LNCaP clone FGC (cell line): ENCODE measurements around the gene MPP3.

Experiments used
- DNase-seq: peaks from one replicate; pipeline ENCODE4 v3.0.0-alpha.2; 2011; ENCODE audit warnings: low read depth
- H3K4me3 ChIP-seq: 2 replicates; pipeline ENCODE4 v1.5.1; 2011; ENCODE audit warnings: mild to moderate bottlenecking, low read depth, low read length, control low read depth
- TF ChIP-seq, protein P1 (sequence below): IDR thresholded peaks from 2 replicates; pipeline ENCODE4 v1.5.1; 2012; ENCODE audit warnings: mild to moderate bottlenecking; ENCODE audit not compliant: control insufficient read depth, insufficient read depth; ENCODE audit errors: extremely low read depth

Gene MPP3

GRCh38 chr17:43767713-43768059, 65.3 kb downstream of the MPP3 start:
- TF ChIP-seq, protein P1, sequence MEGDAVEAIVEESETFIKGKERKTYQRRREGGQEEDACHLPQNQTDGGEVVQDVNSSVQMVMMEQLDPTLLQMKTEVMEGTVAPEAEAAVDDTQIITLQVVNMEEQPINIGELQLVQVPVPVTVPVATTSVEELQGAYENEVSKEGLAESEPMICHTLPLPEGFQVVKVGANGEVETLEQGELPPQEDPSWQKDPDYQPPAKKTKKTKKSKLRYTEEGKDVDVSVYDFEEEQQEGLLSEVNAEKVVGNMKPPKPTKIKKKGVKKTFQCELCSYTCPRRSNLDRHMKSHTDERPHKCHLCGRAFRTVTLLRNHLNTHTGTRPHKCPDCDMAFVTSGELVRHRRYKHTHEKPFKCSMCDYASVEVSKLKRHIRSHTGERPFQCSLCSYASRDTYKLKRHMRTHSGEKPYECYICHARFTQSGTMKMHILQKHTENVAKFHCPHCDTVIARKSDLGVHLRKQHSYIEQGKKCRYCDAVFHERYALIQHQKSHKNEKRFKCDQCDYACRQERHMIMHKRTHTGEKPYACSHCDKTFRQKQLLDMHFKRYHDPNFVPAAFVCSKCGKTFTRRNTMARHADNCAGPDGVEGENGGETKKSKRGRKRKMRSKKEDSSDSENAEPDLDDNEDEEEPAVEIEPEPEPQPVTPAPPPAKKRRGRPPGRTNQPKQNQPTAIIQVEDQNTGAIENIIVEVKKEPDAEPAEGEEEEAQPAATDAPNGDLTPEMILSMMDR, result no peak
- DNase-seq, result no peak
- no peak overlapping the region for H3K4me3 ChIP-seq

DNA sequence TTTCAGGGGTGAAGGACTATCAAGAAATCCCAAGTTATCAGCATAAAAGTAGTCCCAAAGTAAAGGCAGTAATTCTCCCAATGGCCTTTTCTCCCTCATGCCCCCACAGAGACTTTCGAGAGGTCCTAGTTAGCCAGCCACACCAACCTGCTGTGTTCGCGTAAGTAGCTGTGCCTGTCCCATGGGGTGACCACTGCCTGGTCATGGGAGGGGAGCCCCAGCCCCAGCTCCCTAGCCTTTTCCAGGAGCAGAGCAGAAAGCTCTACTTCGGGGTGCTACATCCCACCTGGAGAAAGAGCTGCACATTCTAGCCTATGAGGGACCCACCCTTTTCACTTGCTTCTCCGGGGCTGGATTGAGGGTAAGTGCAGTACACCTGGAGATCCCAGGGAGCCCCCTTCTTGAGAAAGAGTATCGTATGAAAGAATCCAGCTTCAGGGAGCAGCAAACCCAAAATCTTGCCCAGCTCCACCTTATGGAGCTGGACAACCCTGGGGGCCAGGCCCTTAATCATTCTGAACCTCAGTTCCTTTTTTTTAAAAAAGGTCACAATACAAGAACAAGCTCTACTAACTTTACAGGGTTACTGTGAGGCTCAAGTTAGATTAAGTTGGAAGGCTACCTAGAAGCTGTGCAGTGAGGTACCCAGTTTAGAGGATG, 65.8 kb downstream of the MPP3 start:
- H3K4me3 ChIP-seq, result no peak overlapping the region
- no peak for DNase-seq
- TF ChIP-seq, protein P1, result no peak

DNA sequence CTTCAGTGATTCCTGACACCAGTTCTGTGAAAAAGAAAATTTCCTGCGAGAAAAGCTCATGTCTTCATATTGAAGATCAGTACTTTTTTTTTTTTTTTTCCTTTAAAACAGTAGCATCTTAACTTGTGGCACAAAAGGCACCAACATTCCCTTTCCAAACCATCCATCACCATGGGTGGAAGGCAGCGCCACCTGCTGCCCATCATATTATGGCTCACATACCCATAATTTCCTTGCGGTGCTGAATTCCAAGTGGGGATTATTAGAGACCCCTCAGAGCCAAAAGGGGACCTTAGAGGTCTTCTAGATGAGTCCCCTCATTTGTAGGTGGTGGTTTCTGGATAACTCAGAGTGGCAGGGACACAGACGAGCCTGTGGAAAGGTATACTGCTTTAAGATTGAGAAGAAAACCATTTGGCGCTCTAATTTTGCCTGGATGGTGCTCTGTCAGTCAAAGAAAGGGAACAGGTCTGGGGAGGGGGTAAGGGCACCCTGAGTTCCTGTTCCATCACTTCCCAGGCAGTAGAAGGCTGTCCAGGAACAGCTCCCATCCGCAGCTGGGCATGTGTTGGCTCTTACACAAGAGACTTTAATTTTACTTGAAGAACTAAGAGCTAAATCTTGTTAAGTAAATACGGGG, 66.4 kb downstream of the MPP3 start:
- no peak for DNase-seq

DNA sequence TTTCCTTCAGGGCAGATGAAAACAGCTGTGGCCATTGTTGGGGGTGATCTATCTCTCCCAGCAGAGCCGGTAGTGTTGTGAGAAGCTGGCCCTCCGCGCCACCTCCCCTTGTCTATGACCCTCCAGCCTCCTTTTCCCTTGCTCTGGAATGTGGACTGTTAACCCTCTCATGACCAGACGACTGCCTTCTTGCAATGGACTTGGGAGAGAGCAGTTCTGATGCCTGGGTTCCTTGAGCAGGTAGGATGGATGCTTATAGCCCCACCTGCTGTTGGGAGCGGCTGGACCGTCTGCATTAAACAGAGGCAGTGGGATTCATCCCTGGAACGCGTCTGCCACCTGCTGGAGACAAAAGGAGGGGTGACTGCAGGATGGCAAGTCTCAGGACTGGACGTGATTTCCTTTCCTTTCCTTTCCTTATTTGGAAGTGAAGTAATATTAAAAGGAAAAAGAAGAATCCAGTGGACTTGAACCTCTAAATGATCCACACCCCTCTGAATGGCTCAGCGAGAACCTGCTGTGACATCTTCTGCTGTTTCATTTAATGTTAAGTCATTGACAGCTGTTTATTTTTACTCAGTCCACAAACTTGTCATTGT, 72.6 kb downstream of the MPP3 start:
- TF ChIP-seq, protein P1, result peak; percentile 100
- peak; percentile 86 for DNase-seq
- no peak overlapping the region for H3K4me3 ChIP-seq

More for the DNA sequence above, 66.4 kb downstream of the MPP3 start:
- H3K4me3 ChIP-seq, result no peak overlapping the region
- TF ChIP-seq, protein P1, result peak; percentile 88

GRCh38 chr17:43759836-43760235, 73.1 kb downstream of the MPP3 start:
- TF ChIP-seq, protein P1, result no peak
- DNase-seq, result no peak

DNA sequence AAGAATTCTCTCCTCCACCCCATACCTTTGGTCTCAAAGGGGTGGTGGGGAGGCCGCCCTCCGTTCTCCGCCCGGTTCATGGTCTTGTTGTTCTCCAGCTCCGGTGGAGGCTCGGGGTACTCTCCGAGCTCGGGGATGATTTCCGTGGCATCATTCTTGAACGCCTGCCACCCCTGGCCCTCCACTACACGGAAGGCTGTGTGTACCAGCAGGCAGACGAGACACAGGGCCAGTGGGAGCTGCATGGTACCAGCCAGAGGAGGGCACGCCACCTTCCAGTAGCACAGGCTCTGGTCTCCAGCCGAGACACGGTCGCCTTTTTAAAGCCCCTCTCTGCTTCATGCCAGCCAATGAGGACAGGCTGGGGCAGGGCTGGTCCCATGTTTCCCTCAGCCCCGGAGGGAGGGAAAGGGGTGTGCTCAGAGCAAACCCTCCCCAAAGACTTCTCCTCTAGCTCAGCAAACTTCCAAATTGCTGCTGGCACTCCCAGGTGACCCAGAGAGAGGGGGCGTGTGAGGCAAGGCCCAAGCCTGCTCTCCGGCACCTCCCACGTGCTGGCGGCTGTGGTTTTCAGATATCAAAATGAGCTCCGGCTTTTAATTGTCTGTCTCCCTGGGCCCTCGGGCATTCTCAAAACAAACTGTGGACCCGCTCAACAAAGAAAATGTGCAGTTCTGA, 74.3 kb downstream of the MPP3 start, which contains the start of gene SOST:
Gene SOST (minus strand): TSS at position 295 of the 678 bp plus-strand sequence. CDS start 50 bp downstream, at position 245.
- TF ChIP-seq, protein P1, result no peak
- no peak within 1 kb of the TSS for H3K4me3 ChIP-seq
- no peak for DNase-seq

More at GRCh38 chr17:43759836-43760235, 73.1 kb downstream of the MPP3 start:
- no peak overlapping the region for H3K4me3 ChIP-seq
